ENCODE measurements around the gene ADISSP.

ADISSP gene

GRCh38 chr20:3767427-3768341, at the start of gene ADISSP:
Gene ADISSP, minus strand, starts transcription at chr20:3767753. Its CDS starts 7,653 bp downstream, at chr20:3760100.
- peak; percentile 97 to 99 for DNase-seq (ENCODE audit: low read depth in 2 of 2)

- DNase-seq (ENCODE audit: low read depth in 2 of 2): no peak
Measured at GRCh38 chr20:3815703-3816315, 48.3 kb upstream of the ADISSP start.

DNA sequence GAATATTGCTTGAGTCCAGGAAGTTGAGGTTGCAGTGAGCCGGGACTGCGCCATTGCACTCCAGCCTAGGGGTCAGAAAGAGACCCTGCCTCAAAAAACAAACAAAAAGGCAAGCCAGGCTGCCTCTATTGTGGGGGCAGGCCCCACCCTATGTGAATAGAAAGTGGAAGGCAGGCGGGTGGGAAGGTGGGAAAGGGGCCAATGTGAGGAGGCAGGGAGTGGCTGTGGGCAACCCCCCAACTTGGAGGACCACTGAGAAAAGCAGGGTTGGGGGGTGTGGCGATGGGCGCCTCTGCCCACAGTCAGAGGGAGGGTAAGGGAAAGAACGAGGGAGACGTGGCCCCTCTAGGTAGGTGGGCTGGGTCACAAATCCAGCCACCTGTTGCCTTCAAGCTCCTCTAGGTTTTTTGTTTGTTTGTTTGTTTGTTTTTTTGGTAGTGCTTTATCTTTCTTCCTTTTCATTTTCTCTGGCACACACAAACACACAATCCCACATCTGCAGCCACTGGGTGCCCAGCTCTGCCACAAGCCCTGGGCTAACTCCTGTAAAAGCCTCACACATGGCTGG, 47.5 kb upstream of the ADISSP start:
- no peak for DNase-seq (ENCODE audit: low read depth in 2 of 2)

GRCh38 chr20:3813848-3814581, 46.5 kb upstream of the ADISSP start:
- no peak for DNase-seq (ENCODE audit: low read depth in 2 of 2)

DNA sequence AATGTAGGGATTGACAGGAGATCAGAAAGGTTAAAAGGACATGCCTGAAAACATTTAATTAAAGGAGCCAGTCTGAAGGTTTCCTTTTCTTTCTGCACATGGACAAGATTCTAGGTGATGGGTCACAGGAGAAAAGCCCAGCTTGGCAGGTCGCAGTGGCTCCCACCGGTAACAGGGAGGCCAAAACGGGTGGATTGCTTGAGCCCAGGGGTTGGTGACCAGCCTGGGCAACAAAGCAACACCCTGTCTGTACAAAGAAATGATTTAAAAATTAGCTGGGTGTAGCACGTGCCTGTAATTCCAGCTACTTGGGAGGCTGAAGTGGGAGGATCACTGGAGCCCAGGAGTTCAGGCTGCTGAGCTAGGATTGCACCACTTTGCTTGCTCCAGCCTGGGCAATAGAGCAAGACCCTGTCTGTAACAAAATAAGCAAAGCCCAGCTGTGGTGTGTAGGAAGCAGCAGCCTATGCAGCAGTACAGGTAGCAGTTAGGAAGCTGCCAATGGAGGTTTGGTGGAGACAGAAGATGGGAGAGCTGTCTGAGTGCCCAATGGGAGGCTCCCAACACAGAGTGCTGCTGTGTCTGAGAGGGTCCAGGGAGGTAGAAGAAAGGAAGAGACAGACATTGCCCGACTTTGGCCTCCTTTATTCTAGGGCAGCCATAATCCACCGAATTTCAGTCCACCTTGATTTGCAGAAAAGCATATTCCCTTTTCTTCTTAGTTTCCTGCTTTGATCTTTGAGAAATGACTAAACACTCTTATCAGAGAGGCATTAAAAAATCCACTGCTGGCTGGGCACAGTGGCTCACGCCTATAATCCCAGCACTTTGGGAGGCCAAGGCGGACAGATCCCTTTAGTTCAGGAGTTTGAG, 45.7 kb upstream of the ADISSP start:
- no peak for DNase-seq (ENCODE audit: low read depth in 2 of 2)

DNA sequence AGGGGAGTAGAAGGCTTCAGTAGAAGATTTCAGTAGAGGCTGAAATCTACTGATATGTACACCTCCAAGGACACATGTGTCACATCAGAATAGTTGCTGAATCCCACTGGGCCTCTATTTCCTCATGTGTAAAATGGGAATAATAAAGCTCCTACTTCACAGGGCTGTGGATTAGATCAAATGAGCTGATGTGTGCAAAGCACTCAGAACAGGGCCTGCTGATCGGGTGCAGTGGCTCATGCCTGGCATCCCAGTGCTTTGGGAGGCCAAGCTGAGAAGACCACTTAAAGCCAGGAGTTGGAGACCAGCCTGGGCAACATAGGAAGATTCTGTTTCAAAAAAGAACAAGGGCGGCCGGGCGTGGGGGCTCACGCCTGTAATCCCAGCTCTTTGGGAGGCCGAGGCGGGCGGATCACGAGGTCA, 44.7 kb upstream of the ADISSP start:
- DNase-seq (ENCODE audit: low read depth in 2 of 2): no peak

DNA sequence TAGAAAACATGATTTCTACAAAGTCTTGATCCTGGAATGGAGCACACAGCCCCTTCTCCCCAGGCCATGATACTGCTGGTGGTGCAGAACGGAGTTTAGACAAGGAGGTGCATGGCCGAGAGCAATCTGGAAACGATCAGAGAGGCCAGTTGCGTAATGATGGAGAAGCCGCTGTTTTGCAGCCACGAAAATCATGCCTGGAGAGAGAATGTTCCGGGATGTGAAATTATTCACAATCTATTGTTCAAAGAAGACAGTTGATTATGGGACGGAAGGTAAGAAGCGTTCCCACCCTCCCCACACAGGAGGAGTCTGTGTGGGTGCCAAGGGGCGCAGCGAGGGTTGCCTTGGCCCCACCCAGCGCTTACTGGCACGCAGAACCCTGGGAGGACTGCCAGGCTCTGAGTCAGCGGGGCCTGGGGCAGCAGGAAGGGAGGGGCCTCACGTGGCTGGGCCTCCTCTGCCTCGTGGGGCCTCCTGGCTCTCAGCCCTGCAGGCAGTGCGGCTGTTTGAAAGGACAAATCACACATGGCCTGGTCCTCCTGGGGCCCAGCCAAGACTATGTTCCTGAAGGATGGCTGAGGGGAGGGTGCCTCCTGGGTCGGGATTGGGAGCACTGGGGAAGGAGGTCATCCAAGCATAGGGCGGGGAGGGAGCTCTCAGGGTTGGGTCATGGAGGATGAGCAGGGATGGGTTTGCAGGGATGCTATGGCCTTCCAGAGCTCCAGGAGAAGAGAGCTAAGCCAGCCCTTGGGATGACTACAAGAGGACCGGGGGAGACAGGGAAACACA, 44.1 kb upstream of the ADISSP start:
- DNase-seq (ENCODE audit: low read depth in 2 of 2): peak; percentile 85 to 90

DNA sequence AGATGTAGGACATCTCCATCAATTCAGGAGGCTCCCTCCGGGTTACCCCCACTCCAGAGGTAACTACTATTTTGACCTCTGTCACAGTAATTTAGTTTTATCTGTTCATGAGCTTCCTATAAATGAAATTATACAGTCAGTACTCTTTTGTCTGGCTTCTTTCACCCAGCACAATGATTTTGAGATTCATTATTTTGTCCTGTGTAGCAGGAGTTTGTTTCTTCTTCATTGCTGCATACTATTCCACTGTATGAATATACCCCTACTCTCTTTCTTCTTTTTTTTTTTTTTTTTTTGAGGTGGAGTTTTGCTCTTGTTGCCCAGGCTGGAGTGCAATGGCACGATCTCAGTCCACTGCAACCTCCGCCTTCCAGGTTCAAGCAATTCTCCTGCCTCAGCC, 41.0 kb upstream of the ADISSP start:
- no peak for DNase-seq (ENCODE audit: low read depth in 2 of 2)

DNA sequence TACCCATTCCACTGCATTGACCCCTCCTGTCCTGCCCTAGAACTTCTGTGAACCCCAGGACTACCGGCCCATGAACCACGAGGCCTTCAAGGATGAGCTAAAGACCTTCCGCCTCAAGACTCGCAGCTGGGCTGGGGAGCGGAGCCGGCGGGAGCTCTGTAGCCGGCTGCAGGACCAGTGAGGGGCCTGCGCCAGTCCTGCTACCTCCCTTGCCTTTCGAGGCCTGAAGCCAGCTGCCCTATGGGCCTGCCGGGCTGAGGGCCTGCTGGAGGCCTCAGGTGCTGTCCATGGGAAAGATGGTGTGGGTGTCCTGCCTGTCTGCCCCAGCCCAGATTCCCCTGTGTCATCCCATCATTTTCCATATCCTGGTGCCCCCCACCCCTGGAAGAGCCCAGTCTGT, 37.2 kb upstream of the ADISSP start:
- DNase-seq (ENCODE audit: low read depth in 2 of 2): no peak

DNA sequence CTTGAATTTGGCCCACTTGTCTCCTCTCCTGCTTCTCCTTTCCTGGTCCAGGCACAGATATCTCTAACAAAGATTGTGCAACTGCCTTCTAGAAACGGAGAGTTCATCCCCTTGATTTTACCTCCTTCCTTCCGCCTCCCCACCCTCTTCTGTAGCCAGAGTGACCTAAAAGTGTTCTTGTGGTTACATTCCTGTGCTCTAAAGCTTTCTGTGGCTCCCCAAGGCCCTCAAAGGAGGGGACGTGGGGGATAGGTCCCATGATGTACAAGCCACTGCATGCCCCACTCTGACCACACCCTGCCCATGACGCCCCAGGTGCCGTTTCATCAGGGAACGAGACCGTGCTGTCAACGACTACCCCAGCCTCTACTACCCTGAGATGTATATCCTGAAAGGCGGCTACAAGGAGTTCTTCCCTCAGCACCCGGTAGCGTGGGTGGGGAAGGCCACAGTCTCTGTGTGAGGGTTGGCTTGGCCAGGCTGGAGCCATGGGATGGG, 36.8 kb upstream of the ADISSP start:
- DNase-seq (ENCODE audit: low read depth in 2 of 2): no peak

DNA sequence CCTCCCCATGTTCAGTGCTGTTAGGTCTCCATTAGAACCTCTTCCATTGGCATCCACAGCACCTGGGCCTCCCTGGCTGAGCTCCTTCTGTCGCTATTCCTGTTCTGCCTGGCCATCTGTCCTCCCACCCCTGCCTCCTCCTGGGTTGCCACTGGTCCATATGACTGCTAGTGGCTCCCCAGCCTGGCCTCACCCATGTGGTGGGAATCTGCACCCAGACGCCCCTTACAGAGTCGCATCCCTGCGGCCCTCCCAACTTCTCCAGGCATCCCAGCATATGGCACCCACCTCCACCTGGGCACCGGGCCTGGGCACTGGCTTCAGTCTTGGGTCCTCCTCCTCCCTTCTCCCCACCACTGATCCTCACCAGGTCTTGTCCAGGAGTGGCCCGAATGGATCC, 36.3 kb upstream of the ADISSP start:
- no peak for DNase-seq (ENCODE audit: low read depth in 2 of 2)

DNA sequence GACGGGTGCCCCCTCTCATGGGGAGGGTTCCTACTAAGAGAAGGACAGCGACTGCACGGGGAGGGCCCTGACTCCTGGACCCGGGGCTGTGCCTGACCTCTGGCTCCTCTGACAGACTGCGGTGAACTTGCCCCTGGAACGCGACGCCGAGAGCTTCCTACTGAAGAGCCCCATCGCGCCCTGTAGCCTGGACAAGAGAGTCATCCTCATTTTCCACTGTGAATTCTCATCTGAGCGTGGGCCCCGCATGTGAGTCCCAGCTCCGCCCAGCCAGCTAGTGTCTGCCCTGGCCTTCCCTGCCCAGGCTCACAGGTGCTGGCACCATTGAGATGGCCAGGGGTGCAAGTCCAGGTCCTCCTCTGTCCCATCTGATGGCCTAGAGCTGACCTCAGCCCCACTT, 35.7 kb upstream of the ADISSP start:
- DNase-seq (ENCODE audit: low read depth in 2 of 2): no peak

GRCh38 chr20:3802524-3803239, 35.1 kb upstream of the ADISSP start:
- no peak for DNase-seq (ENCODE audit: low read depth in 2 of 2)

DNA sequence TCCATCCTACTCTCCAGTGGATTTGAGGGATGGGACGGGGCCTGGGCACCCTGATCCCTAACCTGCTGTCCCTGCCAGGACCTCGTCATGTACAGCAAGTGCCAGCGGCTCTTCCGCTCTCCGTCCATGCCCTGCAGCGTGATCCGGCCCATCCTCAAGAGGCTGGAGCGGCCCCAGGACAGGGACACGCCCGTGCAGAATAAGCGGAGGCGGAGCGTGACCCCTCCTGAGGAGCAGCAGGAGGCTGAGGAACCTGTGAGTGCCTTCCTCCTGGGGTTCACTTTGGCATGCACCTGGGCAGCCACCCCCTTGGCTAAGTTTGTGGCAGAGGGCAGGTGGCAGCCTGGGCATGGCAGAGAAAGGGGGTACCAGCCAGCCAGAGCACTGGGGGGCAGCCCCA, 34.3 kb upstream of the ADISSP start:
- DNase-seq (ENCODE audit: low read depth in 2 of 2): no peak

DNA sequence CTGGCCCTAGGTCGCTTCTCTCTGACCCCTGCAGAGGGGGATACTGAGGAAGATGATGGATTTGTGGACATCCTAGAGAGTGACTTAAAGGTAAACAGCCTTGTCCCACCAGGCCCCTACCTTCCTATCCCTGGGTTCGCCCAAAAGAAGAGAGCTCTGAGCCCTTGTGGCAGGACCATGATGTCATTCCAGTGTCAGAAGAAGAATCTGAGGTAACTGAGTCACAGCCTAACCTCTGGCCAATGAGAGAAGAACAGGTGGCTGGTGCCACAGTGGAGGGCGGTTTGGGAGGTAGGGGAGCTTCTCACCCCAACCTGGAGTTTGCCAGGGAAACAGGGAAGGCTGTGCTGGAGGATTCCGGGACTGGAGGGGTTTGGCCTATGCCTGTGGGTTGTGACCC, 33.7 kb upstream of the ADISSP start:
- DNase-seq (ENCODE audit: low read depth in 2 of 2): no peak

GRCh38 chr20:3800878-3801260, 33.3 kb upstream of the ADISSP start:
- no peak for DNase-seq (ENCODE audit: low read depth in 2 of 2)

- no peak for DNase-seq (ENCODE audit: low read depth in 2 of 2)
Measured at GRCh38 chr20:3800256-3800877, 32.8 kb upstream of the ADISSP start.

DNA sequence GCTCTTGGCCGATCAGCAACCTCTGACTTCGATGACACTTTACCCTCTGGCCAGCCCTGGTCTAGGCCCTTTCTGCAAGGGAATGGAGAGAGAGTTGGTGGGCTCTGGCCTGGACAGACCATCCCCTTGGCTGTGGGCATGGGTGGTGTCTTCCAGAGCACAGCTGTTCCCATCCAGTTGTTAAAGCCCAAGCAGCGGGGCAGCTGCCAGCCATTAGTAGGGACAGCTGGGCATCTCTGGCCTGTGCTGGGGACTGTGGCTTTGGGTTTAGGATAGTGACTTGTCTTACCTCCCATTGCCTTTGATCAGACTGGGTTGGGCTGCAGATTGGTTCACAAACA, 31.3 kb upstream of the ADISSP start:
- DNase-seq (ENCODE audit: low read depth in 2 of 2): no peak

- DNase-seq (ENCODE audit: low read depth in 2 of 2): no peak
Measured at GRCh38 chr20:3798373-3798768, 30.8 kb upstream of the ADISSP start.
